ENCODE results near the gene ANAPC1.

DNA sequence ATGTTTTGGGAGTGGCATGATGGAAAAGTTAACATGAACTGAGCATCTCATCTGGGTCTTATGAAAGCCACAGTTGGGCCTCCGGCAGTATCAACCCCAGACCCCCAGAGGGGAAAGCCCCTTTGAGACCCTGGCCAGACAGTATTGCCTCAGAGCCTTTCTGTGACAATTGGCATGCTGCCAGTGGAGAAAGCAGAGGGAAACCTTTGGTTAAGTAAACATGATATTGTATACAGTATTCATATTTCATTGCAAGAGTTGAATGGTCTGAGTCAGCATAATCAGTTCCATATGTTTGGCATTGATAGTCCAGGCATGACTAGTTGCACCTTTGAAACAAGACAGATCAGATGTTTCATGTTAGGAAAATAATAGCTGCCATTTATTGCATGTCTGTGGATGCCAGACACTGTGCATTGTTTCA lies 34.4 kb upstream of the ANAPC1 start:
- TF ChIP-seq, protein P1, sequence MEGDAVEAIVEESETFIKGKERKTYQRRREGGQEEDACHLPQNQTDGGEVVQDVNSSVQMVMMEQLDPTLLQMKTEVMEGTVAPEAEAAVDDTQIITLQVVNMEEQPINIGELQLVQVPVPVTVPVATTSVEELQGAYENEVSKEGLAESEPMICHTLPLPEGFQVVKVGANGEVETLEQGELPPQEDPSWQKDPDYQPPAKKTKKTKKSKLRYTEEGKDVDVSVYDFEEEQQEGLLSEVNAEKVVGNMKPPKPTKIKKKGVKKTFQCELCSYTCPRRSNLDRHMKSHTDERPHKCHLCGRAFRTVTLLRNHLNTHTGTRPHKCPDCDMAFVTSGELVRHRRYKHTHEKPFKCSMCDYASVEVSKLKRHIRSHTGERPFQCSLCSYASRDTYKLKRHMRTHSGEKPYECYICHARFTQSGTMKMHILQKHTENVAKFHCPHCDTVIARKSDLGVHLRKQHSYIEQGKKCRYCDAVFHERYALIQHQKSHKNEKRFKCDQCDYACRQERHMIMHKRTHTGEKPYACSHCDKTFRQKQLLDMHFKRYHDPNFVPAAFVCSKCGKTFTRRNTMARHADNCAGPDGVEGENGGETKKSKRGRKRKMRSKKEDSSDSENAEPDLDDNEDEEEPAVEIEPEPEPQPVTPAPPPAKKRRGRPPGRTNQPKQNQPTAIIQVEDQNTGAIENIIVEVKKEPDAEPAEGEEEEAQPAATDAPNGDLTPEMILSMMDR (IDR thresholded peaks at IDR 0.05): no peak
- TF ChIP-seq POLR2A (IDR thresholded peaks at IDR 0.05): no peak

Measured in breast epithelium (tissue), 3 donors.